Colon (tissue), 2 donors: ENCODE results near the gene TMEM116.
"Not testable (repeated sequence)": the region's sequence is repeated elsewhere in the genome, so short reads cannot be mapped to it uniquely, and the experiment has no call there.

Source experiments
- FAIRE-seq: peaks from 2 replicates; lab custom pipeline; 2012; peaks lifted over from hg19 to GRCh38; lab: Jason Lieb, UNC
- donor health status: control.
- donor health status: control.

Gene TMEM116

GRCh38 chr12:112012775-112013600, at the start of gene TMEM116, which contains the start of gene ERP29:
Gene TMEM116, minus strand, starts transcription at chr12:112013165. Its CDS starts 7,895 bp downstream, at chr12:112005270.
Gene ERP29, plus strand, starts transcription at chr12:112013426. Its CDS starts 40 bp downstream, at chr12:112013466.
- no peak for FAIRE-seq

- no peak for FAIRE-seq
Observed at GRCh38 chr12:112061137-112061536, 48.2 kb upstream of the TMEM116 start.

- FAIRE-seq, result no peak
Observed at GRCh38 chr12:112049351-112049750, 36.4 kb upstream of the TMEM116 start.

- FAIRE-seq, result no peak
Observed at GRCh38 chr12:112046003-112046402, 33.0 kb upstream of the TMEM116 start.

- FAIRE-seq, result not testable (repeated sequence)
Observed at GRCh38 chr12:112036614-112037013, 23.6 kb upstream of the TMEM116 start.

- no peak for FAIRE-seq
Observed at GRCh38 chr12:112035219-112035785, 22.3 kb upstream of the TMEM116 start.

GRCh38 chr12:112032292-112032691, 19.3 kb upstream of the TMEM116 start:
- no peak for FAIRE-seq

GRCh38 chr12:112031472-112031871, 18.5 kb upstream of the TMEM116 start:
- no peak for FAIRE-seq

GRCh38 chr12:112029301-112029700, 16.3 kb upstream of the TMEM116 start:
- FAIRE-seq, result no peak

GRCh38 chr12:112025808-112026375, 12.9 kb upstream of the TMEM116 start:
- FAIRE-seq, result no peak

GRCh38 chr12:112023759-112024396, 10.9 kb upstream of the TMEM116 start:
- no peak for FAIRE-seq

- no peak for FAIRE-seq
Observed at GRCh38 chr12:112022241-112023016, 9.5 kb upstream of the TMEM116 start.

- FAIRE-seq, result no peak
Observed at GRCh38 chr12:112020947-112021457, 8.0 kb upstream of the TMEM116 start.

GRCh38 chr12:112018571-112019237, 5.7 kb upstream of the TMEM116 start:
- FAIRE-seq, result no peak

- FAIRE-seq, result no peak
Observed at GRCh38 chr12:112017041-112017440, 4.1 kb upstream of the TMEM116 start.

GRCh38 chr12:112015938-112016337, 3.0 kb upstream of the TMEM116 start:
- FAIRE-seq, result no peak

- FAIRE-seq, result no peak
Observed at GRCh38 chr12:112013601-112014402, 837 bp upstream of the TMEM116 start.

- FAIRE-seq, result no peak
Observed at GRCh38 chr12:112011685-112012084, 1.3 kb downstream of the TMEM116 start.

GRCh38 chr12:112010415-112011344, 2.3 kb downstream of the TMEM116 start:
- no peak for FAIRE-seq
